Chondrocyte (in vitro differentiated cells): ENCODE results near the gene PRKD2. TPM values are rescaled to one million over a fixed set of nuclear protein-coding genes. Genes with fewer than 3 reads are reported as not detected.

Experiments used
- DNase-seq: peaks from one replicate; pipeline ENCODE4 v3.0.0; 2021; ENCODE audit warnings: mixed read lengths, low spot score
- H3K27ac Mint-ChIP-seq: one replicate; pipeline ENCODE4 v1.8.0; 2021; ENCODE audit warnings: mild to moderate bottlenecking, moderate library complexity, mixed read lengths; ENCODE audit not compliant: unreplicated experiment
- H3K27me3 Mint-ChIP-seq: 2 replicates; pipeline ENCODE4 v1.8.0; 2021; ENCODE audit warnings: low read depth, mixed read lengths
- H3K36me3 Mint-ChIP-seq: 2 replicates; pipeline ENCODE4 v1.8.0; 2021; ENCODE audit warnings: low read depth, mixed read lengths
- H3K4me1 Mint-ChIP-seq: 2 replicates; pipeline ENCODE4 v1.8.0; 2021; ENCODE audit warnings: low read depth, mild to moderate bottlenecking, mixed read lengths
- H3K4me3 Mint-ChIP-seq: one replicate; pipeline ENCODE4 v1.8.0; 2021; ENCODE audit warnings: mild to moderate bottlenecking, moderate library complexity, mixed read lengths; ENCODE audit not compliant: unreplicated experiment
- H3K9me3 Mint-ChIP-seq: 2 replicates; pipeline ENCODE4 v1.8.0; 2021; ENCODE audit warnings: low read depth, mixed read lengths
- total RNA-seq: library from RNA; stranded (reverse); gene quantifications from 3 replicates; pipeline ENCODE4 v1.2.1, GENCODE V29; 2021
- TF ChIP-seq, protein P1 (sequence below): fragments of 200-600 bp; sonication (generic); IDR thresholded peaks from 2 replicates; pipeline ENCODE4 v1.5.0; 2021; ENCODE audit warnings: antibody characterized with exemption, mild to moderate bottlenecking, moderate library complexity

PRKD2 gene
- total RNA-seq, 1 donor from 2014 or later = 23.3 TPM

- Mint-ChIP-seq H3K27ac (no peak overlapping the region), H3K9me3 (no peaks in the 10 kb centered on the region), H3K36me3 (no peaks in the 10 kb centered on the region), H3K4me1 (peaks cover 10% of the 10 kb centered on the region), H3K27me3 (peaks cover 2% of the 10 kb centered on the region), H3K4me3 (no peak overlapping the region)
- TF ChIP-seq, protein P1, sequence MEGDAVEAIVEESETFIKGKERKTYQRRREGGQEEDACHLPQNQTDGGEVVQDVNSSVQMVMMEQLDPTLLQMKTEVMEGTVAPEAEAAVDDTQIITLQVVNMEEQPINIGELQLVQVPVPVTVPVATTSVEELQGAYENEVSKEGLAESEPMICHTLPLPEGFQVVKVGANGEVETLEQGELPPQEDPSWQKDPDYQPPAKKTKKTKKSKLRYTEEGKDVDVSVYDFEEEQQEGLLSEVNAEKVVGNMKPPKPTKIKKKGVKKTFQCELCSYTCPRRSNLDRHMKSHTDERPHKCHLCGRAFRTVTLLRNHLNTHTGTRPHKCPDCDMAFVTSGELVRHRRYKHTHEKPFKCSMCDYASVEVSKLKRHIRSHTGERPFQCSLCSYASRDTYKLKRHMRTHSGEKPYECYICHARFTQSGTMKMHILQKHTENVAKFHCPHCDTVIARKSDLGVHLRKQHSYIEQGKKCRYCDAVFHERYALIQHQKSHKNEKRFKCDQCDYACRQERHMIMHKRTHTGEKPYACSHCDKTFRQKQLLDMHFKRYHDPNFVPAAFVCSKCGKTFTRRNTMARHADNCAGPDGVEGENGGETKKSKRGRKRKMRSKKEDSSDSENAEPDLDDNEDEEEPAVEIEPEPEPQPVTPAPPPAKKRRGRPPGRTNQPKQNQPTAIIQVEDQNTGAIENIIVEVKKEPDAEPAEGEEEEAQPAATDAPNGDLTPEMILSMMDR = no peak
- DNase-seq = no peak
Observed at GRCh38 chr19:46637224-46637623, 79.7 kb downstream of the PRKD2 start.

- TF ChIP-seq, protein P1 = no peak
- Mint-ChIP-seq H3K9me3 (no peaks in the 10 kb centered on the region), H3K36me3 (no peaks in the 10 kb centered on the region), H3K4me1 (peaks cover 16% of the 10 kb centered on the region), H3K4me3 (no peak within 1 kb of the TSS), H3K27ac (peak within 1 kb of the TSS; percentile 50), H3K27me3 (peaks cover 2% of the 10 kb centered on the region)
- no peak for DNase-seq
Observed at GRCh38 chr19:46635920-46636761, 80.8 kb downstream of the PRKD2 start, which contains the start of gene GNG8. Gene GNG8, minus strand, starts transcription at chr19:46636202. Its CDS starts 1,520 bp downstream, at chr19:46634682.

DNA sequence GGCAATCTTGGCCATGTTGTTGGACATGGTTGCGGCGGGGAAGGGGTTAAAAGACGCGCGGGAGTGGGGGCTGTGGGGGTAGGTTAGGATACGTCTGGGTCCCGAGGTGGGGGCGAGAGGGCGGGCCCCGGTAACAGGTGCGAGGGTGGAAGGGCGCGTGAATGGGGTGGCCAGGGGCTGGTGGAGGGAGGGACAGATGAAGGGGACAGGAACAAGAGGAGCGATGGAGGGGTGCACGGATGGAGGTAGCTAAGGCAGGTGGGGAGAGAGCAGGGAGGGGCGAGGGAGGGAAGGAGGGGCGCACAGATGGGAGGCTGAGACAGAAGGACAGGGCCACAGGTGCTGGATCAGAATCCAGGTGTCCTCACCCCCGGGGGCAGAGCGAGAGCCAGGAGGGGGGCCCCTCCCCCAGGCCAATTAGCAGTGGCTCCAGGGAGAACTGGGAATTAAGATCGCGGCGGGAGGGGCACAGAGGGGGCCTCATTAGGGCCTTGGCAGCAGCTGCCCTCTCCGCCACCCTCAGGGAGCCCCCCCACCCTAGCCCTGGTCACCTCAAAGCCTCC, 82.2 kb downstream of the PRKD2 start:
- Mint-ChIP-seq H3K27ac (no peak overlapping the region), H3K4me3 (peak overlapping the region; percentile 43)
- DNase-seq = no peak

GRCh38 chr19:46634045-46634655, 82.8 kb downstream of the PRKD2 start:
- Mint-ChIP-seq H3K4me1 (peaks cover 19% of the 10 kb centered on the region), H3K36me3 (no peaks in the 10 kb centered on the region), H3K4me3 (peak overlapping the region; percentile 53), H3K27ac (no peak overlapping the region), H3K27me3 (peaks cover 2% of the 10 kb centered on the region), H3K9me3 (no peaks in the 10 kb centered on the region)
- TF ChIP-seq, protein P1 = no peak
- no peak for DNase-seq

More for the DNA sequence above, 82.2 kb downstream of the PRKD2 start:
- Mint-ChIP-seq H3K36me3 (no peaks in the 10 kb centered on the region), H3K9me3 (no peaks in the 10 kb centered on the region), H3K27me3 (peaks cover 2% of the 10 kb centered on the region), H3K4me1 (peaks cover 19% of the 10 kb centered on the region)
- TF ChIP-seq, protein P1 = no peak

- Mint-ChIP-seq H3K4me1 (peaks cover 19% of the 10 kb centered on the region), H3K36me3 (no peaks in the 10 kb centered on the region), H3K27me3 (peaks cover 2% of the 10 kb centered on the region), H3K27ac (no peak overlapping the region), H3K9me3 (no peaks in the 10 kb centered on the region), H3K4me3 (no peak overlapping the region)
- no peak for DNase-seq
- TF ChIP-seq, protein P1 = no peak
Observed at GRCh38 chr19:46633130-46633529, 83.8 kb downstream of the PRKD2 start.
